GM21526 (cell line): Measurements from ENCODE around the gene FUT6.
"Not testable (repeated sequence)": the region's sequence is repeated elsewhere in the genome, so short reads cannot be mapped to it uniquely, and the experiment has no call there.

ENCODE experiments used
- ATAC-seq: cut with Tn5 transposase; IDR thresholded peaks from one replicate; pipeline ENCODE4 v1.9.1; 2021; ENCODE audit warnings: moderate library complexity; ENCODE audit not compliant: unreplicated experiment, low FRiP score

The FUT6 gene

GRCh38 chr19:5863030-5863665 is 23.6 kb upstream of the FUT6 start:
- ATAC-seq = no peak

- no peak for ATAC-seq
Observed at GRCh38 chr19:5857203-5858081, 17.9 kb upstream of the FUT6 start.

- ATAC-seq = not testable (repeated sequence)
Observed at GRCh38 chr19:5855151-5855550, 15.6 kb upstream of the FUT6 start.

DNA sequence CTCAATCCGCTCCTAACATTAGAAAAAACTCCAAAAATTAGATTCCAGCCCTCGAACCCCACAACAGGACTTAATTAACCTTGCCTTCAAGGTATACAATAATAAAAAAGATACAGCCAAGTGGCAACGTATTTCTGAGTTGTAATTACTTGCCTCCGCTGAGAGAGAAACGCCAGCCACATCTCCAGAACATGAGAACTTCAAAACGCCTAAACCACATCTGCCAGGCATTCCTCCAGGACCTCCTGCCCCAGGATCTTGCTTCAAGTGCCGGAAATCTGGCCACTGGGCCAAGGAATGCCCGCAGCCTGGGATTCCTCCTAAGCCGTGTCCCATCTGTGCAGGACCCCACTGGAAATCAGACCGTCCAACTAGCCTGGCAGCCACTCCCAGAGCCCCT is 14.6 kb upstream of the FUT6 start:
- ATAC-seq = not testable (repeated sequence)

GRCh38 chr19:5851302-5851701 is 11.8 kb upstream of the FUT6 start, which contains the start of gene FUT3:
Gene FUT3 (minus strand): TSS chr19:5851449.
- no peak for ATAC-seq

- no peak for ATAC-seq
Observed at GRCh38 chr19:5850743-5851293, 11.3 kb upstream of the FUT6 start.

GRCh38 chr19:5850189-5850588 is 10.7 kb upstream of the FUT6 start:
- ATAC-seq = no peak

DNA sequence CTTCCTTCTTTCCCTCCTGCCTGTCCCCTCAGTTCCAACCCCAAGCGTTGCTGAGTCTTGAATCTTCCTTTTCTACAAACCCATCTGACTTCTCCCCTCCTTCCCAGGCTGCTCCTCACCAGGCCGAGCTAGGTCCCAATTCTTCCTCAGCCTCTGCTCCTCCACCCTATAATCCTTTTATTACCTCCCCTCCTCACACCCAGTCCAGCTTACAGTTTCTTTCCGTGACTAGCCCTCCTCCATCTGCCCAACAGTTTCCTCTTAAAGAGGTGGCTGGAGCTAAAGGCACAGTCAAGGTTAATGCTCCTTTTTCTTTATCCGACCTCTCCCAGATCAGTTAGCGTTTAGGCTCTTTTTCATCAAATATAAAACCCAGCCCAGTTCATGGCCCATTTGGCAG is 9.1 kb upstream of the FUT6 start:
- not testable (repeated sequence) for ATAC-seq

GRCh38 chr19:5847846-5848245 is 8.3 kb upstream of the FUT6 start:
- not testable (repeated sequence) for ATAC-seq

GRCh38 chr19:5844456-5845433 is 5.2 kb upstream of the FUT6 start:
- no peak for ATAC-seq

DNA sequence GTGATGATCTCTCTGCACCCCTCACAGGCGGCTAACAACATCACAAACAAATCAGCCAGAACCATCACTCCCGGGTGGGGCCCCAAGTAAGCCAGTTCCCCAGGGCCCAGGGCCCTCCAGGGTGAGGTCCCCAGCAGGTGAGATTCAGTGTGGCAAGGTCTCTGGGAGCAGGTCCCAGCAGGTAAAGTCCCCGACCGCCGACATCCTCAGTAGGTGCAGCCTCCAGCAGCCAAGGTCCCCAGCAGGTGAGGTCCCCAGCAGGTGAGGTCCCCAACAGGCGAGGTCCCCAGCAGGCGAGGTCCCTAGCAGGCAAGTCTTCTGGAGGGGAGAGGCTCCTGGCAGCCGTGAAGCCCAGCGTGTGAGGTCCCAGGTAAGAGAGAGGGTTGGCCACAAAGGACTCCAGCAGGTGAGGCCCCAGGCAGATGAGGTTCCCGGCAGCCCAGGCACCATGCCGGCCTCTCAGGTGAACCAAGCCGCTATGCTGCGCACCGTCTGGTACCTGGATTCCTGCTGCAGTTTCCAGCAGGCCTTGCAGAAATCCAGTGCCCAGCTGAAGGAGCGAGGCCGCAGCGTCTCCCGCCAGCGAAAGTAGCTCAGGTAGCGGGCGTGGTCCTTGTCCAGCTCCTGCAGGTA is 3.9 kb upstream of the FUT6 start:
- no peak for ATAC-seq

DNA sequence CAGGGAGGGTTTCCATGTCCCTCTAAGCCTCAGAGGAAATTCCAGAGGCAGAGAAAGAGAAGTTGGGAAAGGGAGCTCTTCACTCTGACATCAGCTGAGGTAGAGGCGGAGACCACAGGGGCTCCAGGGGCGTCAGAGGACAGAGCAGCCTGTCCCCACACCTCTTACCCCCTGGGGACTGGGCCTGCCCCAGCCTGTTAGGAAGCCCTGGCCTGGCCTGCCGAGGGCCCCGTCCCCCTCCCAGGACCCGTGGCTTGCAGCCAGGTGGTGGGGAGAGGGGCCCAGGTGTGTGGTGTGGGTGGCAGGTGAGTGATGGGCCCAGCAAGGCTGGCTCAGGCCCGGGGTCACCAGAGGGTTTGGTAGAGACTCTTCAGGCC is 2.2 kb upstream of the FUT6 start:
- not testable (repeated sequence) for ATAC-seq

GRCh38 chr19:5838353-5839064 is 993 bp downstream of the FUT6 start:
- no peak for ATAC-seq

GRCh38 chr19:5837761-5838352 is 1.6 kb downstream of the FUT6 start:
- no peak for ATAC-seq

DNA sequence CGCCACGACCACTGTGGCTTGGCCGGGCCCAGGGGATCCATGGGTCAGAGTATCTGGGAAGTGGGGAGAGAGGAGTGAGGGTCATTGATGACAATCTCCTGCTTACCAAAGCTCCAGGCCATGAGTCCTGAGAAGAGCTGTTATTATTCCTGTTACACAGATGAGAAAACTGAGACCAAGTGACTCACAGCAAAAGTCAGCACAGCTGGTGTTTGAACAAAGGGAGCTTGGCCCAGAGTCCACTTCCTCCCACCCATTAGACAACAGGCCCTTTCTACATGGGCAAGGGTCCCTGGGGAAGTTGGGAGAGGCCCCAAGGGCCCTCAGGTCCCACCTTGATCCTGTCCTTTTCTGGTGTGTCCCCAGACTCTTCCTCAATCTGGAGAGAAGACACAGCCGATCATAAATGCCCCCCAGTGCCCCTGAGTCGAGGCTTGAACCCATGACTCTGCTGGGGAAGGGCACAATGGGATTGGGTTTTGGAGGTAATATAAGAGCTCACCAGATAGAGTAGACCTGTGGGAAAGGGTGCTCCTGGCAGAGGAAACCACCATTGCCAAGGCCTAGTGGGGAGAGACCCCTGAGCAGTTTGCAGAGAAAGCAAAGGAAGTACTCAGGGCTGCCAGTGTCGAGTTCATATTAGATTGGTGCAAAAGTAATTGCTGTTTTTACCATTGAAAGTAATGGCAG is 6.8 kb downstream of the FUT6 start:
- ATAC-seq = no peak

DNA sequence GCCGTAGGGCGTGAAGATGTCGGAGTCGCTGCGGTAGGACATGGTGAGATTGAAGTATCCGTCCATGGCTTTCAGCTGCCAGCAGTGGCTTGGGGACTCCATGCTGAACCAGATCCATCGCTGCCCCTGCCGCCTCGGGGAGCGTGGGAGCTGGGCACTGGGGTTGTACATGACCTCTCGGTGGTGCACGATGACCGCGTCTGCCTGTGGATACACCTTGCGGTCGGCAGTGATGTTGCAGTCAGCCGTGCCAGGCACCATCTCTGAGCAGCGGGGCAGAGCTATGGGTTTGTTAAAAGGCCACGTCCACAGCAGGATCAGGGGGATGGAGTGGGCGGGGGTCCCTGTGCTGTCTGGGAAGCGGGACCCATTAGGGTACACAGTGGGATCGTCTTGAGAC is 7.4 kb downstream of the FUT6 start:
- ATAC-seq = no peak

- no peak for ATAC-seq
Observed at GRCh38 chr19:5831159-5831558, 8.3 kb downstream of the FUT6 start.

DNA sequence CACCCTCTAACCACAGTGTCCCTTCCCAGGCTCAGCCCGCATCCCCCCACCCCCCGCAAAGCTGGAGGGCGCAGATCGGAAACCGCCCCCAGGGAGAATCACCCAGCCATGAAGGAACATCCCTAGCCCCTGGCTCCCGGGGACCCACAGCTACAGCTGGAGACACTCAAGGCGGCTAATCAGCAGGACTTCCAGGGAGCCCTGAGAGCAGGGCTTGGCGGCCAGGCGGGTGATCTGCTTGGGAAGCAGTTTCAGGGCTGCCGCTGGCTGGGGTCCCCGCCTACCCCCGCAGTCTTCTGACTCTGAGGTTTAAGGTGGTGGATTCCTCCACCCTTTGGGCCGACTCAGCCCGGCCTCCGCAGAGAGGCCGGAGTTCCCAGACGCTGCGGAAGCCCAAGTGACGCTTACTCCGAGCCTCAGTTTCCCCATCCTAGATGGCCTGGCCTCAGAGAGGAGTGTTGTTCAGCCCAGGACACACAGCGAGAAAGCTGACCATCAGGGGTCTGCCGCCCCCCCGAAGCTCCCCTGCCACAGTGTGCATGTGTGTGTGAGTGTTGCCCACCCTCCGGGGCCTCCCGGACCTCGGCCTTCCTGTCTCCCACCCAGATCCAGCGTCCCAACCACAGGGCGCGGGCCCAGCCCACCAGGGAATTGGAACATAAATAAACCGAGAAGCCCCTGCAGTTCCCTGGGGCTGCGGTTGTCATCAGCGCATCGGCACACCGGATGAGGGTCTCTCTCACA is 9.8 kb downstream of the FUT6 start:
- no peak for ATAC-seq
